Activated naive CD8-positive, alpha-beta T cell (primary cell): ENCODE results near the gene TMSB4X.

Experiments
- H3K27ac Mint-ChIP-seq: one replicate; pipeline ENCODE4 v1.8.0; 2021; ENCODE audit warnings: mixed read lengths
- H3K27me3 Mint-ChIP-seq: one replicate; pipeline ENCODE4 v1.8.0; 2021; ENCODE audit warnings: mixed read lengths
- H3K36me3 Mint-ChIP-seq: one replicate; pipeline ENCODE4 v1.8.0; 2021; ENCODE audit warnings: mixed read lengths
- H3K4me1 Mint-ChIP-seq: one replicate; pipeline ENCODE4 v1.8.0; 2021; ENCODE audit warnings: low read depth, mixed read lengths
- H3K4me3 Mint-ChIP-seq: one replicate; pipeline ENCODE4 v1.8.0; 2021; ENCODE audit warnings: mild to moderate bottlenecking, mixed read lengths
- H3K9me3 Mint-ChIP-seq: one replicate; pipeline ENCODE4 v1.8.0; 2021; ENCODE audit warnings: low read depth, mixed read lengths

Gene TMSB4X

DNA sequence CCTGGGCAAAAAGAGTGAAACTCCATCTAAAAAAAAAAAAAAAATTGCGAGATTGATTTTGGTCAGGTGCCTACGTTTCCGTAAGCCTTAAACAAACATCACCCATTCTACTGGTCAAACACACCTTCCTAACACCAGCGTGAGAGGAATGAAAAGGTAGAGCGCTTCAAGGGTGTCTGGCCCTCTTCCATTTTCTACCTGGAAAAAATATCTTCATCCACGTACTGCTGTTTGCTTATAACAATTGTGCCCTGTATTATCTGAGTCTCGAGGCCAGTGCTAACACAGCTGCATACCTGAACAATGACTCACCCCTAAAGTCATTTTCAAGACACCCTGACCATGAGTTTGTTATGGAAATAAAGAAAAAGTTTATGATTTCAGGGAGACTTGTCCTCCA, 13.9 kb downstream of the TMSB4X start:
- no peak overlapping the region for H3K27ac Mint-ChIP-seq
- H3K4me1 Mint-ChIP-seq: peaks cover 68% of the 10 kb centered on the region
- H3K27me3 Mint-ChIP-seq: no peaks in the 10 kb centered on the region
- peaks cover 5% of the 10 kb centered on the region for H3K36me3 Mint-ChIP-seq
- H3K9me3 Mint-ChIP-seq: no peaks in the 10 kb centered on the region
- no peak overlapping the region for H3K4me3 Mint-ChIP-seq

DNA sequence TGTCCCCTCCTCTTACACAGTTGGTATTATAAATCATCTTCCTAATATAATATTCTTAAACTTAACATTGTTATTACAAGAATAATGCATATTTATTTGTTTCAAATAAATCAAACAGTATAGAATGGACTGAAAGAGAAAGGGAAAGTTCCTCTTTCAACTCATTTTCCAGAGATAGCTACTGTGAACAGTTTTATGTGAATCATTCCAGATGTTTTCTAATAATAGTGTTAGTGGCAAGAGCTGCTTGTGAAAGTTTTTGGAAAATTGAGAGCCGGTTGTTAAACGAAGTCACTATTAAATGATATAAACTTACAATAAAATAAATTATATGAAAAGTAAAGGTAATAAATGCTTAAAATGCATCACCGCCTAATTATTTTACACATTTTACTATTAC, 14.6 kb downstream of the TMSB4X start:
- no peaks in the 10 kb centered on the region for H3K27me3 Mint-ChIP-seq
- H3K36me3 Mint-ChIP-seq: peaks cover 5% of the 10 kb centered on the region
- no peaks in the 10 kb centered on the region for H3K9me3 Mint-ChIP-seq
- H3K27ac Mint-ChIP-seq: no peak overlapping the region
- H3K4me3 Mint-ChIP-seq: no peak overlapping the region
- peaks cover 67% of the 10 kb centered on the region for H3K4me1 Mint-ChIP-seq

DNA sequence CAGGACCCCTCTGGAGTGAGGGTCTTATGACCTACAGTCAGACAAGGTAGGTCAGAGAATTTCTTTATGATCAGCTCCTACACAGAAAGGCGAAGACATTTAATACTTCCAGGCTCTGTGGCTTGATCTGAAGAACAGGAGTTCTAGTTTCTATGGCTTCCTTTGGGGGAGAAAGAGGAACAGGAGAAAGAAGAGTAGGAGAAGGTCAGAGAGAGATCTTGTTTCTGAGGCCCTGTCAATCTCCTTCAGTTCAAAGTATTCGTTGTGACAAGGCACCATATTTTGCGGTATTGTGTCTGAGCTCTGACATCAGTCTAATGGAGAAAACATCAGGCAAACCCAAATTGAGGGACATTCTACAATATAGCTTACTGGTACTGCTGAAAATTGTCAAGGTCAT, 16.7 kb downstream of the TMSB4X start:
- Mint-ChIP-seq H3K4me1 (peaks cover 59% of the 10 kb centered on the region), H3K27ac (peak overlapping the region; percentile 72), H3K36me3 (peaks cover 3% of the 10 kb centered on the region), H3K9me3 (no peaks in the 10 kb centered on the region), H3K27me3 (no peaks in the 10 kb centered on the region), H3K4me3 (no peak overlapping the region)

DNA sequence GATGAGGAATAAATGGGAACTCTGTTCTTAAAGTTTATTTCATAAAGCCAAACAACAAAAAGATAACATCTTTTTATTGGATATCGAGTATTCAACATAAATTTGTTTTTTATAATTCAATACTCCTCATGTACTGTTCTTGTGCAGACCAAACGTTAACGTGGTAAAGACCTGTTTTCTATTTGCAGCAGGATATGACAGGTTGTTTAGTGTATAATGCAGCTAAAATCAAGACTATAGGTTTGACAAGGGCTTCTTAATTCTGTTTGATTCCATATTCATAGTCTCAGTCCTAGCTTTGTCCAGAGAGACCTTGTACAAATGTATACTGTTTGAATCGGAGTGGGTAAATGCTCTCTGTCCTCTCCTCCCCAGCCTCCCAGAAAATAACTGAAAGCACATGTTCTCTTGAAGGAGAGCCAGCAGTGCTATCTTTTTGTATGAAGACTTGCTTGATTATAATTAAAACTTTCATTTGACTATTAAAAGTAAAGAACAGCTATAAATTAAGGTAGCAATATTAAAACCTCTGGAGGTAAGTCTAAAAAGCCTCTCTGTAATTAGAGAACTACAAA, 17.7 kb downstream of the TMSB4X start:
- Mint-ChIP-seq H3K9me3 (no peaks in the 10 kb centered on the region), H3K4me3 (no peak overlapping the region), H3K27ac (peak overlapping the region; percentile 28), H3K4me1 (peaks cover 58% of the 10 kb centered on the region), H3K36me3 (peaks cover 3% of the 10 kb centered on the region), H3K27me3 (no peaks in the 10 kb centered on the region)

- no peaks in the 10 kb centered on the region for H3K27me3 Mint-ChIP-seq
- H3K4me3 Mint-ChIP-seq: no peak overlapping the region
- peaks cover 61% of the 10 kb centered on the region for H3K4me1 Mint-ChIP-seq
- peaks cover 3% of the 10 kb centered on the region for H3K36me3 Mint-ChIP-seq
- no peaks in the 10 kb centered on the region for H3K9me3 Mint-ChIP-seq
- H3K27ac Mint-ChIP-seq: peak overlapping the region; percentile 34
These were observed 18.9 kb downstream of the TMSB4X start for GRCh38 chrX:12993826-12994225.

DNA sequence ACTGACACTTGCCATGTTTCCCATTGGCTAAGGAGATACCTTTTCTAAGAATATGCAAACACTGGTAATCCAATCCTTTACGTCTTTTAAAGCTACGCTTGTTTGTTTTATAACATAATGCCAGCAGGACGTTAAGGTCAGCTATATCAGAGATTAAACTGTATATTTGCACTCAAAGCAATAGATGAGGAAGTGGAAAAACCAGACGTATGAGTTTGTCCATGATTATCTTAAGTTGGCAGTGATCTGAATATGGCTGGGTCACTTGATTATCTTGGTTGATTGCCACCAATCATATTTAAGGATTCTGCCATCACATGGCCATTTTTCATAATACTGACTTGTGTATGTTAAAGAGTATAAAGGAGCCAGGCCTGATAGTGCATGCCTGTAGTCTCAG, 19.4 kb downstream of the TMSB4X start:
- peaks cover 3% of the 10 kb centered on the region for H3K36me3 Mint-ChIP-seq
- no peaks in the 10 kb centered on the region for H3K9me3 Mint-ChIP-seq
- peaks cover 63% of the 10 kb centered on the region for H3K4me1 Mint-ChIP-seq
- H3K27me3 Mint-ChIP-seq: no peaks in the 10 kb centered on the region
- no peak overlapping the region for H3K4me3 Mint-ChIP-seq
- H3K27ac Mint-ChIP-seq: peak overlapping the region; percentile 34

GRCh38 chrX:12996934-12997435, 22.1 kb downstream of the TMSB4X start:
- Mint-ChIP-seq H3K27me3 (no peaks in the 10 kb centered on the region), H3K27ac (peak overlapping the region; percentile 93), H3K36me3 (no peaks in the 10 kb centered on the region), H3K4me3 (no peak overlapping the region), H3K9me3 (no peaks in the 10 kb centered on the region), H3K4me1 (peaks cover 67% of the 10 kb centered on the region)

DNA sequence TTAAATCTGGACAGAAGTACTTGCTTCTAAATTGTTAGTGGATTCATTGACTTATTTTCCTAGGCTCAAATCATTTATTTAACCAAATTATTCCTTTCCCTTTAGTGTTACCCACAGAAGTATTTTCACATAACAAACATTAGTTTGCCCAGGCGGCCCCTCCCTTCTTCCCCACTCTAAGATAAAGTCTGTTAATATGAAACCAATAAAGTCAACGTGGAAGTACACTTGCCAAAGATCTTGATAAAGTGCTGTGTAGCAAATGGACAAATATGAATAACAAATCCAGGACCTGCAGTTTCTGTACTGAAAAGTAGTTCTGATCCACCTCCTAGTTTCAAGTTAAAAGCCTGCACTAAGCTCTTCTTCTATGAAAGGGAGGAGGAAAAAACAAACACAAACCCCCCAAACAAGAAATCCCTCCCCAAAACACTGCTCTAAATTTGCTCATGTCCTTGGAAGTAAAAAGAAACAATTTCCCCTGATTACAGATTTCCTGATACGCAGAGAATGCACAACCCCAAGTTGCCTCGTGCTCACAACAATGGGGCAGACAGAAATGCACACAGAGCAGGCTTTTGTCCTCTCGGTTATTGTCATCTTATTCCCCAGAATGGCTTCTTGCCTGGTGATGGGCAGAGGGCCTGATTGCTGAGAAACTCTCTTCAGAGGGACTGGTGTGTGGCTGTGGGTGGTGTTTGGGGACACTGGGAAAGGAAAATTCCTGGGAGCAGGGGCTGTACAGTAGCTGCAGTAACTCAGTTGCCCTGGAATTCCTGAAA, 23.2 kb downstream of the TMSB4X start:
- peak overlapping the region; percentile 56 for H3K4me3 Mint-ChIP-seq

GRCh38 chrX:12999422-12999821, 24.5 kb downstream of the TMSB4X start:
- Mint-ChIP-seq H3K4me3 (peak overlapping the region; percentile 84), H3K9me3 (no peaks in the 10 kb centered on the region), H3K27me3 (no peaks in the 10 kb centered on the region), H3K4me1 (peaks cover 66% of the 10 kb centered on the region), H3K27ac (peak overlapping the region; percentile 94), H3K36me3 (no peaks in the 10 kb centered on the region)

More for the DNA sequence above, 23.2 kb downstream of the TMSB4X start:
- H3K36me3 Mint-ChIP-seq: no peaks in the 10 kb centered on the region
- H3K9me3 Mint-ChIP-seq: no peaks in the 10 kb centered on the region
- H3K4me1 Mint-ChIP-seq: peaks cover 70% of the 10 kb centered on the region
- no peaks in the 10 kb centered on the region for H3K27me3 Mint-ChIP-seq
- peak overlapping the region; percentile 93 for H3K27ac Mint-ChIP-seq

- Mint-ChIP-seq H3K4me3 (peak overlapping the region; percentile 84), H3K36me3 (no peaks in the 10 kb centered on the region), H3K27me3 (no peaks in the 10 kb centered on the region), H3K4me1 (peaks cover 73% of the 10 kb centered on the region), H3K9me3 (no peaks in the 10 kb centered on the region), H3K27ac (peak overlapping the region; percentile 94)
These were observed 25.4 kb downstream of the TMSB4X start for GRCh38 chrX:13000301-13000811.

DNA sequence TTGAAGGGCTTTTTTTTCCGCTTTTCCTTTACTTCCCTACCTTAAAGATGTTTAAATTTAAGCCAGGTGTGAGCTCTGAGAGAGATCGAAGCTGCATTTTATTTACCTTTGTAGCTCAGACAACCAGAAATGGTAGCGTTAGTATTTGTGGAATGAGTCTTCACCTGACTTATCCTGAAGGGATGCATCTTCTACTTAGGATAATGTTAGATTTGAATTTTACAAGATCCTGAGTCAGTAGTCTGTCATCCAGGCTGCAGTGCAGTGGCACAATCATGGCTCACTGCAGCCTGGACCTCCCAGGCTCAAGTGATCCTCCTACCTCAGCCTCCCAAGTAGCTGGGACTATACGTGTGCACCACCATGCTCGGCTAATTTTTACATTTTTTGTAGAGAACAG, 26.2 kb downstream of the TMSB4X start:
- Mint-ChIP-seq H3K9me3 (no peaks in the 10 kb centered on the region), H3K4me1 (peaks cover 76% of the 10 kb centered on the region), H3K36me3 (no peaks in the 10 kb centered on the region), H3K27ac (peak overlapping the region; percentile 94), H3K4me3 (peak overlapping the region; percentile 44), H3K27me3 (no peaks in the 10 kb centered on the region)

- Mint-ChIP-seq H3K4me1 (peaks cover 75% of the 10 kb centered on the region), H3K27ac (peak overlapping the region; percentile 94), H3K4me3 (peak overlapping the region; percentile 23), H3K9me3 (no peaks in the 10 kb centered on the region), H3K36me3 (no peaks in the 10 kb centered on the region), H3K27me3 (no peaks in the 10 kb centered on the region)
These were observed 27.2 kb downstream of the TMSB4X start for GRCh38 chrX:13001961-13002671.

- H3K4me1 Mint-ChIP-seq: peaks cover 68% of the 10 kb centered on the region
- H3K27me3 Mint-ChIP-seq: no peaks in the 10 kb centered on the region
- H3K4me3 Mint-ChIP-seq: peak overlapping the region; percentile 93
- H3K36me3 Mint-ChIP-seq: no peaks in the 10 kb centered on the region
- H3K9me3 Mint-ChIP-seq: no peaks in the 10 kb centered on the region
- peak overlapping the region; percentile 100 for H3K27ac Mint-ChIP-seq
These were observed 31.0 kb downstream of the TMSB4X start for GRCh38 chrX:13005661-13006473.

DNA sequence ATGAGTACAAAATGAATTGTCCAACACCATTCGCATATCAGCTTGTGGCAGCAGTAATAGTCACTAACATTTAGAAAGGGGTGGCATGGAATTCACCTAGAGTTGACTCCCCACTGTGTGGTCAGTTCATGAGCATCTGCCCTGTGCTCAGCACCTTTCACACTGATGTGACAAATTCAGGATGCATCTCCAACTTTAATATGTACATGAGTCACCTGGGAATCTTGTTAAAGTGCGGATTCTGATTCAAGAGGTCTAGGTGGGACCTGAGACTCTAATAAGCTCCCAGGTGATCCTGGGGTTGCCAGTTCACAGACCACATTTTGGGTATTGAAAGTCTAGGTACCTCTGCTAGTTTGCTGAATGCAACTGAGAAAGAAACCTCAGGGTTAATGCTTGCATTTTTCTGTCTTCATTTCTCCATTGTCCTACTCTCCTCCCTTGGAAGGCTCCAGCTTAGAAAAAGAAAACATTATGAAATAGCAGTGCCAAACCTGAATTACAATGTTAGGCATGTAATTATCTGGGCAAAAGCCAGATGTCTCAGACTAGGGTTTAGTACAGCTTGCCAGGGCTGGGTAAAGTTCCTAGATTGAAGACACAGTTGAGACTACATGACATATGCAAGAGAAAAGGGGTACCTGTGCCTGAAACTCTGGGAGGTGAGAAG, 32.7 kb downstream of the TMSB4X start:
- H3K4me3 Mint-ChIP-seq: no peak overlapping the region
- H3K27ac Mint-ChIP-seq: peak overlapping the region; percentile 10
- peaks cover 59% of the 10 kb centered on the region for H3K4me1 Mint-ChIP-seq
- H3K36me3 Mint-ChIP-seq: no peaks in the 10 kb centered on the region
- no peaks in the 10 kb centered on the region for H3K9me3 Mint-ChIP-seq
- no peaks in the 10 kb centered on the region for H3K27me3 Mint-ChIP-seq
